Heart right ventricle (tissue), 16 donors: ENCODE measurements around the gene PELI2. TPM values are rescaled to one million over a fixed set of nuclear protein-coding genes. Genes with fewer than 3 reads are reported as not detected.

ENCODE experiments used
- ATAC-seq, 8 donors: fragments of 200-7000 bp; cut with Tn5 transposase; one replicate each; pipeline ENCODE4 v1.9.1; 2020; ENCODE audit warnings: mild to moderate bottlenecking in 8 of 8, moderate library complexity in 8 of 8, moderate number of reproducible peaks in 1 of 8
- DNase-seq, 2 donors: peaks; one replicate each; pipeline ENCODE4 v3.0.0-alpha.2; 2020
- H3K27ac ChIP-seq, 10 donors: fragments of 200-600 bp; sonication (generic) in 2 of 10; one replicate each; pipeline versions ENCODE4 v1.5.0 to v1.8.0; 2020 to 2022; ENCODE audit warnings: mild to moderate bottlenecking in 3 of 10
- H3K27me3 ChIP-seq, 7 donors: fragments of 200-600 bp; one replicate each; pipeline ENCODE4 v1.8.0; 2021 to 2022; ENCODE audit warnings: mild to moderate bottlenecking in 2 of 7
- H3K36me3 ChIP-seq, 9 donors: fragments of 200-600 bp; sonication (generic) in 1 of 9; one replicate each; pipeline versions ENCODE4 v1.5.0 to v1.8.0; 2020 to 2022; ENCODE audit warnings: mild to moderate bottlenecking in 2 of 9
- H3K4me1 ChIP-seq, 9 donors: fragments of 200-600 bp; sonication (generic) in 1 of 9; one replicate each; pipeline versions ENCODE4 v1.5.0 to v1.8.0; 2020 to 2022; ENCODE audit warnings: mild to moderate bottlenecking in 4 of 9
- H3K4me3 ChIP-seq, 10 donors: fragments of 200-600 bp; sonication (generic) in 2 of 10; one replicate each; pipeline versions ENCODE4 v1.5.0 to v1.8.0; 2020 to 2022; ENCODE audit warnings: mild to moderate bottlenecking in 7 of 10, moderate library complexity in 2 of 10
- H3K9me3 ChIP-seq, 11 donors: fragments of 200-600 bp in 10 of 11; sonication (generic) in 2 of 11; one replicate each; pipeline versions ENCODE4 v1.5.0 to v1.8.0; 2013 to 2022; ENCODE audit warnings: mild to moderate bottlenecking in 2 of 11, control low read depth in 1 of 11, moderate library complexity in 1 of 11
- WGBS, 2 donors: extraction: QIAGEN DNeasy Blood & Tissue Kit; methylation state at CpG; one replicate each; pipeline ENCODE4 v1.1.7; 2013; ENCODE audit warnings: inconsistent platforms in 1 of 2; 5-methylcytosine and 5-hydroxymethylcytosine counted together
- intact Hi-C, 10 donors: fragments of 100-400 bp; cut with DNase I; formaldehyde crosslinking; loops; one replicate each; pipeline versions ENCODE4 v1.11.1 to v1.14.2; 2022
- polyA plus RNA-seq, 2 donors: library from polyadenylated mRNA; stranded (reverse); fragments of 200-250 nt; gene quantifications; one replicate each; pipeline ENCODE4 v1.2.3, GENCODE V29; 2013
- total RNA-seq, 10 donors: library from RNA; stranded (reverse); fragmentation: NEBNext Ultra II Directional in 3 of 10; extraction: Animal tissue kit (Norgen Biotek cat#: 25700) in 3 of 10; gene quantifications; one replicate each; pipeline versions ENCODE4 v1.2.1 to v1.2.4, GENCODE V29; 2021 to 2023
- TF ChIP-seq, protein P1 (sequence below), 9 donors: fragments of 200-600 bp; sonication (generic) in 2 of 9; IDR thresholded peaks; one replicate each; pipeline versions ENCODE4 v1.5.0 to v1.8.0; 2021 to 2022; ENCODE audit warnings: antibody characterized with exemption in 9 of 9, mild to moderate bottlenecking in 5 of 9, moderate library complexity in 1 of 9
- donor health status: Arrhythmogenic right ventricular cardiomyopathy.
- donor health status: ischemic (EF 13 %, LVEDD 7.1; RV severe dilation, severe dysfunction).
- donor health status: healthy with polysubstance abuse.
- donor health status: DM: no; HTN: yes; CAD: no.
- donor health status: DM: no; HTN: no; CAD: no.
- donor health status: ischemic (EF 25% LVEDD 6.9; RV normal size, moderate dysfunction).
- donor health status: ischemic (EF 25% LVEDD 5.7; RV mildly dilated, moderate dysfunction).
- donor health status: healthy.
- donor health status: DM: yes; HTN: yes; CAD: no.
- donor health status: Ischemic cardiomyopathy.
- donor health status: ischemic (EF 35%, LVEDD 5.7; RV mildly dilated, moderate dysfunction).
- donor health status: nonischemic (EF 11% LVEDD 7.7; RV severe dilation, severe dysfunction).
- donor health status: DM: yes; HTN: yes; CAD: no.
- donor health status: PGD.
- donor health status: ischemic (EF 29% LVEDD 5.4; RV normal size, mild dysfunction).
- donor health status: nonischemic (EF 23%, LVEDD 6.1; RV moderate dilation, normal function).

Gene PELI2
- total and polyA plus RNA-seq, 12 donors = 0.87 to 4.9 (median 2.0) TPM

DNA sequence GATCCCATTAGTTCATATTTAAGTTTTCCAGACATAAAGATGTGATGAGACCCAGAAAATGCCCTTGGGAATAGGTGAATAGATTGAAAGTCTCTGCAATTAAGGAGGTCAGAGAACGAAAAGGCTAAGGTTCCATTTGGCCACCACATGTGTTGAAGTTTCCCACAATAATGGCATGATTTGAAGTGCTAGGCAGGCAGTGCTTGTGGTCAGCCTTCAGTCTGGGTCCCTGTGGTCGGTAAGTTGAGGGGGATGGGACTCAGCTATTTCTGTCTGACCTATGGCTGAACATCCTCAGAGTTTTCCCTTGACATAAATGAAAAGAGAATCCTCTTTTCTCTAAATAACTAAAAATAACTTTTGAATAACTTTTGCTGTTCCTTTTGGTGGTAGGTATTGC, 92.4 kb downstream of the PELI2 start:
- 84 to 89% methylated on average over 2 of the region's 2 CpGs for WGBS, 2 donors
- TF ChIP-seq, protein P1, sequence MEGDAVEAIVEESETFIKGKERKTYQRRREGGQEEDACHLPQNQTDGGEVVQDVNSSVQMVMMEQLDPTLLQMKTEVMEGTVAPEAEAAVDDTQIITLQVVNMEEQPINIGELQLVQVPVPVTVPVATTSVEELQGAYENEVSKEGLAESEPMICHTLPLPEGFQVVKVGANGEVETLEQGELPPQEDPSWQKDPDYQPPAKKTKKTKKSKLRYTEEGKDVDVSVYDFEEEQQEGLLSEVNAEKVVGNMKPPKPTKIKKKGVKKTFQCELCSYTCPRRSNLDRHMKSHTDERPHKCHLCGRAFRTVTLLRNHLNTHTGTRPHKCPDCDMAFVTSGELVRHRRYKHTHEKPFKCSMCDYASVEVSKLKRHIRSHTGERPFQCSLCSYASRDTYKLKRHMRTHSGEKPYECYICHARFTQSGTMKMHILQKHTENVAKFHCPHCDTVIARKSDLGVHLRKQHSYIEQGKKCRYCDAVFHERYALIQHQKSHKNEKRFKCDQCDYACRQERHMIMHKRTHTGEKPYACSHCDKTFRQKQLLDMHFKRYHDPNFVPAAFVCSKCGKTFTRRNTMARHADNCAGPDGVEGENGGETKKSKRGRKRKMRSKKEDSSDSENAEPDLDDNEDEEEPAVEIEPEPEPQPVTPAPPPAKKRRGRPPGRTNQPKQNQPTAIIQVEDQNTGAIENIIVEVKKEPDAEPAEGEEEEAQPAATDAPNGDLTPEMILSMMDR (IDR thresholded peaks at IDR 0.05) = no peak

DNA sequence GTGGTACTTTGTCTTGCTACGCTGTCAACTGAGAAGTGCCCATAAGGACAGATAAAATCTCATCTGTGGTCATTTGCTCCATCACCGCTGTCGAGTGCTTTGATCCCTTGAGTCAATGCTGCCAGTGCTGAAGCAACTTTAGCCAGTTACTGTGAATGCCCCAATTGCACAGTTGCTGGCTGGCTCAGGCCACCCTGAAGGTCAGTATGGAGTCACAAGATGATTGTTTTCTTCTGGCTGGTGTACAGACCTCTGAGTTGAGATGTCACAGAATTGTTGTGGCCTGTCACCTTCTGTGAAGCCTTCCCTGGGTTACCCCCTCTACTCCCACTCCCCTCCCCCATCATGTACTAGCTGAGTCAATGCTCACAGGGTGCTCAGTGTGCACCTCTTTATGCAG, 92.9 kb downstream of the PELI2 start:
- DNase-seq (no peak), ATAC-seq (peak in 1 of 8 donors; percentile 38)
- H3K4me3 ChIP-seq = no peak overlapping the region
- no peaks in the 10 kb centered on the region for H3K9me3 ChIP-seq
- TF ChIP-seq, protein P1 (IDR thresholded peaks at IDR 0.05) = no peak
- 88 to 89% methylated on average over 3 of the region's 3 CpGs for WGBS, 2 donors
- no peak overlapping the region for H3K27ac ChIP-seq
- H3K4me1 ChIP-seq = peaks cover 0 to 32% (median 8%) of the 10 kb centered on the region in 9 donors
- H3K36me3 ChIP-seq = no peaks in the 10 kb centered on the region
- intact Hi-C loops = loop anchor here in 2 of 10 donors (10.0 kb wide), 2 partner anchors 66 to 214 kb away; no protein-coding TSS in a partner anchor
- no peaks in the 10 kb centered on the region for H3K27me3 ChIP-seq

More for the DNA sequence above, 92.4 kb downstream of the PELI2 start:
- no peaks in the 10 kb centered on the region for H3K9me3 ChIP-seq
- intact Hi-C loops = loop anchor here in 2 of 10 donors (10.0 kb wide), 2 partner anchors 66 to 214 kb away; no protein-coding TSS in a partner anchor
- no peaks in the 10 kb centered on the region for H3K27me3 ChIP-seq
- peaks cover 0 to 32% (median 4%) of the 10 kb centered on the region in 9 donors for H3K4me1 ChIP-seq
- H3K4me3 ChIP-seq = no peak overlapping the region
- ATAC-seq = no peak
- DNase-seq = no peak
- H3K36me3 ChIP-seq = no peaks in the 10 kb centered on the region
- H3K27ac ChIP-seq = no peak overlapping the region

DNA sequence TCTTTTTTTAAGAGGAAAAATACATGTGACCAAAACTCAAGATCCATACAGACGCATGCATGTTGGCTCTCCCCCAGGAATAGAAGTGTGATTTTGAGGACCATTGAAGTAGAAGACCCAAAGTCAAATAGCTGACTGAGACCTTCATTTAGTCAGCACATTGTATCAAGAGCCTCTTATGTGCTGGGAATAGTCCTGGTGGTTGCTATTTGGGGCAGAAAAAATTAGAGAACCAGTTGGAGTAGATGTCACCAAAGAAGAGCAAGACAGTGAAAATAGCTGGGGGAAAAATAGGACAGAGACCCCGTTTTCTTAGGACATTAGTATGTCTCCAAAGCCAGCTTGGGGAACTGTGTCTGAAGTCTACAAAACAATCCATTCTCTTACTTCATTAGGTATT, 93.6 kb downstream of the PELI2 start:
- DNase-seq = no peak
- WGBS, 2 donors = 71 to 84% methylated on average over 2 of the region's 2 CpGs
- Histone ChIP-seq H3K9me3 (no peaks in the 10 kb centered on the region), H3K4me3 (no peak overlapping the region), H3K4me1 (peaks cover 4 to 32% (median 12%) of the 10 kb centered on the region in 9 donors), H3K36me3 (no peaks in the 10 kb centered on the region), H3K27me3 (no peaks in the 10 kb centered on the region), H3K27ac (no peak overlapping the region)
- no peak for ATAC-seq
- TF ChIP-seq, protein P1 (IDR thresholded peaks at IDR 0.05) = no peak
- intact Hi-C loops = loop anchor here in 2 of 10 donors (10.0 kb wide), 2 partner anchors 67 to 213 kb away; no protein-coding TSS in a partner anchor

DNA sequence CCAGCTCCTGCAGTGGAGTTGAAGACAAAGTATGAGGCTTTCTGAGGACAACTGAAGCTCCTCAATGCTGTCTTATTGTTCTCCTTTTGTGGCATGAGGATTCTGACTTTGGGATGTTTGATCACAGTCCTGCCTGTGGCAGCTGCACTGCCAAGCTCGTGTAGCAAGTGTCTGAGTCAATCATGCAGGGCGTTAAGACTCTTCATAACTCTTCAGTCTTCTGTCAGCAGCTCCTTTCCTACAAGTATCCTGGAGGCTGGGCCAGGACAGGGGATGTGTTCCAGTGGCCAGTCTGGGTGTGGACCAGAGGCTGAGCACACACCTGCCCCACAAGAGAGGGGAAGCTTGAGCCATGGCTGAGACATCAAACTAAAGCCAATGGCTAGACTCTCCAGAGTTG, 94.3 kb downstream of the PELI2 start:
- DNase-seq (no peak), ATAC-seq (peak in 1 of 8 donors; percentile 15)
- 27 to 51% methylated on average over 2 of the region's 2 CpGs for WGBS, 2 donors
- Histone ChIP-seq H3K36me3 (no peaks in the 10 kb centered on the region), H3K4me1 (peaks cover 4 to 38% (median 19%) of the 10 kb centered on the region in 9 donors), H3K27me3 (no peaks in the 10 kb centered on the region), H3K27ac (no peak overlapping the region), H3K9me3 (no peaks in the 10 kb centered on the region), H3K4me3 (no peak overlapping the region)
- TF ChIP-seq, protein P1 (IDR thresholded peaks at IDR 0.05) = no peak
- intact Hi-C loops = loop anchor here in 2 of 10 donors (10.0 kb wide), 2 partner anchors 68 to 212 kb away; no protein-coding TSS in a partner anchor
